OCI-LY1 (cell line): ENCODE data around the gene TTC33.

ENCODE experiments used
- CTCF ChIP-seq: fragments of 200-600 bp; sonication (generic), shearing (Covaris generic); IDR thresholded peaks from 2 replicates; pipeline ENCODE4 v1.5.1; 2017; ENCODE audit warnings: mild to moderate bottlenecking, antibody characterized with exemption, low read length, moderate library complexity, mixed read lengths
- EZH2 ChIP-seq: fragments of 200-600 bp; sonication (generic), shearing (Covaris generic); IDR thresholded peaks from 2 replicates; pipeline ENCODE4 v1.8.0; 2017; ENCODE audit warnings: borderline replicate concordance, mixed run types, mild to moderate bottlenecking, antibody characterized with exemption, low read length, moderate library complexity, mixed read lengths

GRCh38 chr5:40615586-40616170, 140.1 kb downstream of the TTC33 start:
- TF ChIP-seq CTCF = no peak
- TF ChIP-seq EZH2 = no peak
